ENCODE measurements around the gene CASQ1. TPM values are rescaled to one million over a fixed set of nuclear protein-coding genes. Genes with fewer than 3 reads are reported as not detected.

Gene CASQ1
- total RNA-seq, 1 experiment from 2014 or later, result not detected

DNA sequence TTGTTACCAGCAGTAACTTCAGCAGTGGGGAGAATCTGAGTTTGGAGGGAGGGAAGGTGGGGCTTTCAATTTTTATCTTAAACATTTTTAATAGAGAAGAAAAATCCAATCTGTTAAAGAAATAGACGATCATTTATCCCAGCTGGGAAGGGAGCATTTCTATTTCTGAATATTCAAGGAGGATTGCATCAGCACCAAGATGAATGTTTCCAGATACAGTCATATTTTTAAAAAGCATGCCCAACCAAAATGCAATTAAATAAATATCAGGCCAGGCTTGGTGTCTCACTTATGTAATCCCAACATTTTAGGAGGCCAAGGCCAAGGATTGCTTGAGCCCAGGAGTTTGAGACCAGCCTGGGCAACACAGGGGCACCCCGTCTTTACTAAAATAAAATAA lies 40.7 kb upstream of the CASQ1 start:
- Histone ChIP-seq H3K27me3 (replicated peaks; ENCODE audit: control insufficient read depth, insufficient read depth, low read length) (no peaks in the 10 kb centered on the region), H3K4me3 (ENCODE audit: low read depth, low read length) (no peak overlapping the region), H3K4me1 (no peaks in the 10 kb centered on the region), H3K36me3 (ENCODE audit: control insufficient read depth, insufficient read depth, low read length) (no peaks in the 10 kb centered on the region), H3K9me3 (no peaks in the 10 kb centered on the region)
- CTCF ChIA-PET, result no interaction called here
- Mint-ChIP-seq H3K4me3 (ENCODE audit: unreplicated experiment) (no peak overlapping the region), H3K4me1 (ENCODE audit: low read depth, unreplicated experiment) (no peaks in the 10 kb centered on the region), H3K9me3 (ENCODE audit: unreplicated experiment) (no peaks in the 10 kb centered on the region), H3K36me3 (ENCODE audit: insufficient read depth, unreplicated experiment) (no peaks in the 10 kb centered on the region), H3K27me3 (ENCODE audit: insufficient read depth, unreplicated experiment) (no peaks in the 10 kb centered on the region), H3K27ac (ENCODE audit: unreplicated experiment) (no peak overlapping the region)
- TF ChIP-seq, protein P1, sequence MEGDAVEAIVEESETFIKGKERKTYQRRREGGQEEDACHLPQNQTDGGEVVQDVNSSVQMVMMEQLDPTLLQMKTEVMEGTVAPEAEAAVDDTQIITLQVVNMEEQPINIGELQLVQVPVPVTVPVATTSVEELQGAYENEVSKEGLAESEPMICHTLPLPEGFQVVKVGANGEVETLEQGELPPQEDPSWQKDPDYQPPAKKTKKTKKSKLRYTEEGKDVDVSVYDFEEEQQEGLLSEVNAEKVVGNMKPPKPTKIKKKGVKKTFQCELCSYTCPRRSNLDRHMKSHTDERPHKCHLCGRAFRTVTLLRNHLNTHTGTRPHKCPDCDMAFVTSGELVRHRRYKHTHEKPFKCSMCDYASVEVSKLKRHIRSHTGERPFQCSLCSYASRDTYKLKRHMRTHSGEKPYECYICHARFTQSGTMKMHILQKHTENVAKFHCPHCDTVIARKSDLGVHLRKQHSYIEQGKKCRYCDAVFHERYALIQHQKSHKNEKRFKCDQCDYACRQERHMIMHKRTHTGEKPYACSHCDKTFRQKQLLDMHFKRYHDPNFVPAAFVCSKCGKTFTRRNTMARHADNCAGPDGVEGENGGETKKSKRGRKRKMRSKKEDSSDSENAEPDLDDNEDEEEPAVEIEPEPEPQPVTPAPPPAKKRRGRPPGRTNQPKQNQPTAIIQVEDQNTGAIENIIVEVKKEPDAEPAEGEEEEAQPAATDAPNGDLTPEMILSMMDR (IDR thresholded peaks at IDR 0.05; ENCODE audit: insufficient read depth in 1 of 2, low read depth in 1 of 2, low read length in 1 of 2, severe bottlenecking in 1 of 2, unreplicated experiment in 1 of 2), result no peak
- intact Hi-C loops (cut with micrococcal nuclease; ENCODE audit: unreplicated experiment), result no loop called here
- BruUV-seq (replicated peaks), result no TSS peak
- DNase-seq, result no peak
- POLR2A ChIA-PET, result no interaction called here

DNA sequence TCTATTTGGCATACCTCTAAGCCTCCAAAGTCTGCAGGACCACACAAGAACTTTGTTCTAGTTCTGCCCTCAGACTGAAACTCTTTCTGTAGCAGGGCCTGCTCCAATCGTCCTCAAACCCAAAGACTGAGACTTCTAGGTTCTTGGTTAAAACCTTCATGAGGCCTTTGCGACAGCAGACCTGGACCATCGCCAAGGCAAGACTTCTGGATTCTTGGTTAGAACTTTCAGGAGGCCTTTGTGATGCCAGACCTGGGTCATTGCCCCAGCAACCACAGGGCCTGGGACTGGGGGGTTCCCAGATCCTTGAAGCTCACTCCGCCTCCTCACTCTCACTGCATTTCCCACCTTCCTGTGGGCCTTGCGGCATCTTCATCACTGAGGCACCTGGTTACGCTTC lies 39.1 kb upstream of the CASQ1 start, which contains the start of gene ATP1A4:
TSS of gene ATP1A4 (plus strand) at position 301 of the 400 bp plus-strand sequence. CDS start 438 bp downstream, outside the sequence.
- no peaks in the 10 kb centered on the region for H3K9me3 ChIP-seq
- no peaks in the 10 kb centered on the region for H3K9me3 Mint-ChIP-seq (ENCODE audit: unreplicated experiment)
- no peak within 1 kb of the TSS for H3K27ac Mint-ChIP-seq (ENCODE audit: unreplicated experiment)
- H3K27me3 Mint-ChIP-seq (ENCODE audit: insufficient read depth, unreplicated experiment), result no peaks in the 10 kb centered on the region
- no peak for DNase-seq
- BruUV-seq (replicated peaks), result no TSS peak
- H3K4me1 ChIP-seq, result no peaks in the 10 kb centered on the region
- intact Hi-C loops (cut with micrococcal nuclease; ENCODE audit: unreplicated experiment), result no loop called here
- TF ChIP-seq, protein P1 (IDR thresholded peaks at IDR 0.05; ENCODE audit: insufficient read depth in 1 of 2, low read depth in 1 of 2, low read length in 1 of 2, severe bottlenecking in 1 of 2, unreplicated experiment in 1 of 2), result no peak
- CTCF ChIA-PET, result interaction anchor here (0.6 kb wide), 1 partner anchor 143 kb away, joined by 4 read pairs; no protein-coding TSS in a partner anchor
- no peaks in the 10 kb centered on the region for H3K36me3 ChIP-seq (ENCODE audit: control insufficient read depth, insufficient read depth, low read length)
- H3K27me3 ChIP-seq (replicated peaks; ENCODE audit: control insufficient read depth, insufficient read depth, low read length), result no peaks in the 10 kb centered on the region
- H3K4me1 Mint-ChIP-seq (ENCODE audit: low read depth, unreplicated experiment), result no peaks in the 10 kb centered on the region
- POLR2A ChIA-PET, result no interaction called here
- no peak within 1 kb of the TSS for H3K4me3 ChIP-seq (ENCODE audit: low read depth, low read length)
- H3K4me3 Mint-ChIP-seq (ENCODE audit: unreplicated experiment), result no peak within 1 kb of the TSS
- H3K36me3 Mint-ChIP-seq (ENCODE audit: insufficient read depth, unreplicated experiment), result no peaks in the 10 kb centered on the region

DNA sequence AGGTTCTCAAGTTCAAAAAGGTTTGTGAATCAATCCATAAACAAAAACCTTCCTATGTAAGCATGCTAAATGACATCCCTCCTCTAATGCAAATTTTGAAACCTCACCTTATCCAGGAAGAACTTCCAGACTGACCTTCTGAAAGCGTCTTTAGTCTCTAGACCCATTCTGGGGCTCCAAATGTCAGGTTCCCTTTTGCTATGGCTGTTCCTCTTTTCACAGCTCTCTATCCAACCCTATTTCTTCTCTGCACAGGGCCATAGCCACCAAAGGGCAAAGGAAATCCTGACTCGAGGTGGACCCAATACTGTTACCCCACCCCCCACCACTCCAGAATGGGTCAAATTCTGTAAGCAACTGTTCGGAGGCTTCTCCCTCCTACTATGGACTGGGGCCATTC lies 35.6 kb upstream of the CASQ1 start:
- no TSS peak for BruUV-seq (replicated peaks)
- H3K27ac Mint-ChIP-seq (ENCODE audit: unreplicated experiment), result no peak overlapping the region
- Histone ChIP-seq H3K4me3 (ENCODE audit: low read depth, low read length) (no peak overlapping the region), H3K36me3 (ENCODE audit: control insufficient read depth, insufficient read depth, low read length) (no peaks in the 10 kb centered on the region), H3K27me3 (replicated peaks; ENCODE audit: control insufficient read depth, insufficient read depth, low read length) (no peaks in the 10 kb centered on the region), H3K4me1 (peaks cover 5% of the 10 kb centered on the region; the same call in 1 of the 2 replicates), H3K9me3 (no peaks in the 10 kb centered on the region)
- H3K4me1 Mint-ChIP-seq (ENCODE audit: low read depth, unreplicated experiment), result no peaks in the 10 kb centered on the region
- H3K9me3 Mint-ChIP-seq (ENCODE audit: unreplicated experiment), result no peaks in the 10 kb centered on the region
- no peak overlapping the region for H3K4me3 Mint-ChIP-seq (ENCODE audit: unreplicated experiment)
- intact Hi-C loops (cut with micrococcal nuclease; ENCODE audit: unreplicated experiment), result no loop called here
- POLR2A ChIA-PET, result no interaction called here
- no peaks in the 10 kb centered on the region for H3K27me3 Mint-ChIP-seq (ENCODE audit: insufficient read depth, unreplicated experiment)
- TF ChIP-seq, protein P1 (IDR thresholded peaks at IDR 0.05; ENCODE audit: insufficient read depth in 1 of 2, low read depth in 1 of 2, low read length in 1 of 2, severe bottlenecking in 1 of 2, unreplicated experiment in 1 of 2), result no peak
- CTCF ChIA-PET, result no interaction called here
- H3K36me3 Mint-ChIP-seq (ENCODE audit: insufficient read depth, unreplicated experiment), result no peaks in the 10 kb centered on the region
- no peak for DNase-seq
